Measurements from ENCODE around the gene SMPDL3A.

DNA sequence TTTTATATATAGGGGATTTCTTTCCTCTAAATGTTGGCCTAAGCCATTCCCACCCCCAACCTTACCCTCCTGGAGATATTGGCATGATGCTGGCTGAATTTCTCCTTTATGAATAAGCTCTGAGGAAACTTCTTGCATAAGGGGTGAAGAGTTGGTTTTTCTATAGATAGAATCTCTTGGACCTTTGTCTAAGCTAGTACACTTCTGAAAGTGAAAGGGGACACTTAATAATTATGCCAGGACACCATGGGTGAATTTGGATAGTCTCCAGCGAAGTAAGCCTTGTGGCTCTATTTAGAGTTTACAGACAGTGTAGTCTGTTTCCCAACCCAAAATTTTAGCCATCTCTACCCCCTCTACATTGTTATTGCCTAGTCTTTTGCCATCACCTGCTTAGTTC, 36.6 kb upstream of the SMPDL3A start:
- TF ChIP-seq, protein P1, sequence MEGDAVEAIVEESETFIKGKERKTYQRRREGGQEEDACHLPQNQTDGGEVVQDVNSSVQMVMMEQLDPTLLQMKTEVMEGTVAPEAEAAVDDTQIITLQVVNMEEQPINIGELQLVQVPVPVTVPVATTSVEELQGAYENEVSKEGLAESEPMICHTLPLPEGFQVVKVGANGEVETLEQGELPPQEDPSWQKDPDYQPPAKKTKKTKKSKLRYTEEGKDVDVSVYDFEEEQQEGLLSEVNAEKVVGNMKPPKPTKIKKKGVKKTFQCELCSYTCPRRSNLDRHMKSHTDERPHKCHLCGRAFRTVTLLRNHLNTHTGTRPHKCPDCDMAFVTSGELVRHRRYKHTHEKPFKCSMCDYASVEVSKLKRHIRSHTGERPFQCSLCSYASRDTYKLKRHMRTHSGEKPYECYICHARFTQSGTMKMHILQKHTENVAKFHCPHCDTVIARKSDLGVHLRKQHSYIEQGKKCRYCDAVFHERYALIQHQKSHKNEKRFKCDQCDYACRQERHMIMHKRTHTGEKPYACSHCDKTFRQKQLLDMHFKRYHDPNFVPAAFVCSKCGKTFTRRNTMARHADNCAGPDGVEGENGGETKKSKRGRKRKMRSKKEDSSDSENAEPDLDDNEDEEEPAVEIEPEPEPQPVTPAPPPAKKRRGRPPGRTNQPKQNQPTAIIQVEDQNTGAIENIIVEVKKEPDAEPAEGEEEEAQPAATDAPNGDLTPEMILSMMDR (IDR thresholded peaks at IDR 0.05), result no peak
- TF ChIP-seq EP300 (IDR thresholded peaks at IDR 0.05), result no peak

Data from ovary (tissue), 3 donors.